Hematopoietic multipotent progenitor cell treated with erythropoietin and hydrocortisone succinate and interleukin-3 and kit ligand, for 15 days (in vitro differentiated cells): Measurements from ENCODE around the gene MPV17L.
"Not testable (repeated sequence)": the region's sequence is repeated elsewhere in the genome, so short reads cannot be mapped to it uniquely, and the experiment has no call there.

Source experiments
- DNase-seq: peaks from one replicate; pipeline ENCODE4 v3.0.0-alpha.2; 2015; ENCODE audit warnings: low spot score

The MPV17L gene

GRCh38 chr16:15409476-15409875 lies 13.9 kb downstream of the MPV17L start:
- DNase-seq, result not testable (repeated sequence)

GRCh38 chr16:15415511-15415985 lies 20.0 kb downstream of the MPV17L start:
- no peak for DNase-seq

- DNase-seq, result no peak
Measured at GRCh38 chr16:15417197-15417596, 21.6 kb downstream of the MPV17L start.

GRCh38 chr16:15418206-15418605 lies 22.7 kb downstream of the MPV17L start:
- DNase-seq, result no peak

GRCh38 chr16:15421696-15422095 lies 26.1 kb downstream of the MPV17L start:
- not testable (repeated sequence) for DNase-seq

GRCh38 chr16:15422222-15422621 lies 26.7 kb downstream of the MPV17L start:
- no peak for DNase-seq

- no peak for DNase-seq
Measured at GRCh38 chr16:15425861-15426260, 30.3 kb downstream of the MPV17L start.

- no peak for DNase-seq
Measured at GRCh38 chr16:15426796-15427195, 31.2 kb downstream of the MPV17L start.

GRCh38 chr16:15427648-15428239 lies 32.2 kb downstream of the MPV17L start:
- peak; percentile 82 for DNase-seq

GRCh38 chr16:15430884-15431283 lies 35.3 kb downstream of the MPV17L start:
- not testable (repeated sequence) for DNase-seq

GRCh38 chr16:15434079-15434424 lies 38.5 kb downstream of the MPV17L start:
- DNase-seq, result no peak

GRCh38 chr16:15434425-15435215 lies 39.1 kb downstream of the MPV17L start, which contains the start of gene BMERB1:
TSS of gene BMERB1 (plus strand) at chr16:15434588. CDS start at chr16:15434654, 66 bp downstream.
- DNase-seq, result no peak

GRCh38 chr16:15435216-15435864 lies 39.8 kb downstream of the MPV17L start:
- DNase-seq, result no peak

GRCh38 chr16:15439102-15439501 lies 43.5 kb downstream of the MPV17L start:
- DNase-seq, result no peak

- no peak for DNase-seq
Measured at GRCh38 chr16:15439521-15439920, 44.0 kb downstream of the MPV17L start.

GRCh38 chr16:15440852-15441251 lies 45.3 kb downstream of the MPV17L start:
- no peak for DNase-seq

GRCh38 chr16:15442140-15442539 lies 46.6 kb downstream of the MPV17L start:
- not testable (repeated sequence) for DNase-seq

- no peak for DNase-seq
Measured at GRCh38 chr16:15443753-15444152, 48.2 kb downstream of the MPV17L start.

GRCh38 chr16:15444264-15444663 lies 48.7 kb downstream of the MPV17L start:
- DNase-seq, result no peak

GRCh38 chr16:15445450-15445849 lies 49.9 kb downstream of the MPV17L start:
- DNase-seq, result no peak

- no peak for DNase-seq
Measured at GRCh38 chr16:15446901-15447300, 51.3 kb downstream of the MPV17L start.

- no peak for DNase-seq
Measured at GRCh38 chr16:15450624-15451023, 55.1 kb downstream of the MPV17L start.
